HCT116 (cell line): Measurements from ENCODE around the gene TIAM2.

Experiments
- CTCF ChIP-seq, 3 experiments: fragments of 200-600 bp in 1 of 3; sonication (generic) in 1 of 3; IDR thresholded peaks in 2 of 3; conservative IDR thresholded peaks in 1 of 3; 2 replicates each; pipeline ENCODE4 v1.5.1; 2012 to 2017; ENCODE audit warnings: low read depth in 2 of 3, low read length in 2 of 3, antibody characterized with exemption in 1 of 3, borderline replicate concordance in 1 of 3, control low read depth in 1 of 3, mild to moderate bottlenecking in 1 of 3, mixed read lengths in 1 of 3, mixed run types in 1 of 3, moderate library complexity in 1 of 3; ENCODE audit not compliant: insufficient read depth in 1 of 3
- ELF1 ChIP-seq: IDR thresholded peaks from 2 replicates; pipeline ENCODE4 v1.6.1; 2012; ENCODE audit warnings: low read depth, borderline replicate concordance
- JUND ChIP-seq: IDR thresholded peaks from 2 replicates; pipeline ENCODE4 v1.6.1; 2012
- POLR2A ChIP-seq: IDR thresholded peaks from 2 replicates; pipeline ENCODE4 v1.7.0; 2011; ENCODE audit warnings: borderline replicate concordance; ENCODE audit not compliant: insufficient read depth, insufficient read length; ENCODE audit errors: extremely low read depth
- RAD21 ChIP-seq: IDR thresholded peaks from 2 replicates; pipeline ENCODE4 v1.6.1; 2012; ENCODE audit warnings: low read depth, mild to moderate bottlenecking
- SIN3A ChIP-seq: IDR thresholded peaks from 2 replicates; pipeline ENCODE4 v1.6.1; 2012; ENCODE audit warnings: low read depth
- SP1 ChIP-seq: IDR thresholded peaks from 2 replicates; pipeline ENCODE4 v1.6.1; 2012; ENCODE audit warnings: low read depth
- ZNF274 ChIP-seq: fragments of 200-500 bp; sonication (Bioruptor generic); IDR thresholded peaks from 2 replicates; pipeline ENCODE4 v1.6.1; 2014; ENCODE audit warnings: mild to moderate bottlenecking, low read depth, low read length, inconsistent platforms
- TF ChIP-seq, protein P1 (sequence below): IDR thresholded peaks from 2 replicates; pipeline ENCODE4 v1.6.1; 2011; ENCODE audit warnings: mild to moderate bottlenecking, low read length, moderate library complexity; ENCODE audit not compliant: insufficient replicate concordance; ENCODE audit errors: extremely low read depth

- TF ChIP-seq CTCF (IDR thresholded peaks at IDR 0.05 in 2 of 3, conservative IDR thresholded peaks at IDR 0.05 in 1 of 3; ENCODE audit: borderline replicate concordance in 1 of 3, insufficient read depth in 1 of 3, low read depth in 2 of 3, low read length in 2 of 3) (no peak), JUND (no peak), RAD21 (no peak), POLR2A (no peak), ZNF274 (no peak), SIN3A (no peak), SP1 (no peak), ELF1 (no peak)
- TF ChIP-seq, protein P1, sequence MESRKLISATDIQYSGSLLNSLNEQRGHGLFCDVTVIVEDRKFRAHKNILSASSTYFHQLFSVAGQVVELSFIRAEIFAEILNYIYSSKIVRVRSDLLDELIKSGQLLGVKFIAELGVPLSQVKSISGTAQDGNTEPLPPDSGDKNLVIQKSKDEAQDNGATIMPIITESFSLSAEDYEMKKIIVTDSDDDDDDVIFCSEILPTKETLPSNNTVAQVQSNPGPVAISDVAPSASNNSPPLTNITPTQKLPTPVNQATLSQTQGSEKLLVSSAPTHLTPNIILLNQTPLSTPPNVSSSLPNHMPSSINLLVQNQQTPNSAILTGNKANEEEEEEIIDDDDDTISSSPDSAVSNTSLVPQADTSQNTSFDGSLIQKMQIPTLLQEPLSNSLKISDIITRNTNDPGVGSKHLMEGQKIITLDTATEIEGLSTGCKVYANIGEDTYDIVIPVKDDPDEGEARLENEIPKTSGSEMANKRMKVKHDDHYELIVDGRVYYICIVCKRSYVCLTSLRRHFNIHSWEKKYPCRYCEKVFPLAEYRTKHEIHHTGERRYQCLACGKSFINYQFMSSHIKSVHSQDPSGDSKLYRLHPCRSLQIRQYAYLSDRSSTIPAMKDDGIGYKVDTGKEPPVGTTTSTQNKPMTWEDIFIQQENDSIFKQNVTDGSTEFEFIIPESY, result no peak
These were observed 38.1 kb downstream of the TIAM2 start for GRCh38 chr6:155033021-155033791.
